ENCODE results near the gene KRTAP10-1.

The KRTAP10-1 gene

DNA sequence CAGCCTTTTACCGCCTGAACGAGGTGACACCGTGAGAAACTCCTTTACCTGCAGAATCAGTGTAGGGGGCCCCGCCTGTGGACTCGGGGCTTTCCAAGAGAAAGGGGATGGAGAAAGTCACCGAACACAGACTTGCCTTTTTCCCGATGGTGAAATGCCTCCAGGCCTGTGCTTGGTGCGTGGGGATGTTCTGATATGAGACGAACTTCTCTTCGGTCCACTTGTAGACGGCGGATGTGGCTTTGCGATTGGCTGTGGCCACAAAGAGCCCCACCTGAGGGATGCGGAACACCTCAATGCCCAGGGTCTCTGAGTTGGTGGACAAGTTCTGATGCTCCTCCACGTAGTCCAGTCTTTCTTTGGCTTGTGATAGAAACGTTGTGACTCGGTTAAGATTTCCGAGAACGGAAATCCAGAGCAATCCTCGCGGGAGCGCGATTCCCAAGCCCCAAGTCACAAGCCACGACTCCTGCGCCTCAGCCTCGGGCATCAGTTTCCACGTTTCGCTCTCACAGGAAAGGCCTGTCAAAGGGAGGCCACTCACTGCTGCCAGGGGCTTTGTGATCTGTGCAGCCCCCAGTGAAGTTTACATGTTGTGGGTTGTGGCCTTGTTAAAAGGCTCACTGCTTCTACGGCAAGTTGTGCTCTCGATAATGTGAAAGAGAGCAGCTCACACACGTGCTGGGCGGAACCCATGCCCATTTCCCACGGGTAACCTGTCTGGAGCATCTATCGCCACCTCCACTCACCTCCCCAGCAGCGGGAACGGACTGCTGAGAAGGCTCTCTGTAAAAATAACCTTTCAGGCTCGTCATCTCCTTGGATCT lies 12.6 kb downstream of the KRTAP10-1 start:
- no peak for DNase-seq

DNA sequence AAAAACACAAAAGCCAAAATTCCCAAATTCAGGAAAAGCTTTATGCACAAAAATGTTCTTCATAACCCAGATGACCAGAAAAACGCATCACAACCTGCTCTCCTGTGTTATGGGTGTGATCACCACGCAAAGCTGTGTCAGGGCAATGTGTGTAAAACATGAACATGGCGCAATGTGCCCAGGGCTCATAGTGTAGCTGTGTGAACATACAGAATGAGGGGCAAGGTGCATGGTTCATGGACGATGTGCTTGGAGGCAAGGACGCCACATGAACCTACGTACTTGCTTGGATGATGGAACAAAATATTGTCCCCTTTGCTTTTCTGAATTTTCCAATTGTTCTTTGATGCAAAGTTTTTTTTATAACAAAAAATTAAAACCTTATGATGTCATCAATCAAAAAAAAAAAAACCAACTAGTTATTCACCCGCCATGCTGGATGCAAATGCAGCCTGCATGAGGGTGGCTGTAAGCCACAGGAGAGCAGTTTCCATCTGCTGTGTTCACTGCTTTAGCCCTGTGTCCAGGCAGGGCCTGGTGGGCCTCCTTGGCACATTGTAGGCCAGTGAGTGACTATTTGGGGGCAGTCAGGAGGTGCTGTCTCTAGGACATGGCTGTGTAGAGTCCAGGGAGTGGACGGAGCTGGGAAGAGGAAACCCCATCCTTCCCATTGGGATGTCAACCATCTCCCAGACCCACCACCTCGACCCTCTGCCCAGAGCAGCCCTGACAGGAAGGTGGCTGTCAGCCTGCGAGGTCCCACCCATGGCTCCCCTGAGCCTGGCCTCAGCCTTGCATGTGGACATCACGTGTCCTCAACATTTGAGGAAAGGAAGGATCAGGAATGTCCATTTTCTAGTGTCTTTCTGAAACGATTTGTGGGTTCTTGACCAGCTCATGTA lies 13.6 kb downstream of the KRTAP10-1 start:
- DNase-seq: no peak

DNA sequence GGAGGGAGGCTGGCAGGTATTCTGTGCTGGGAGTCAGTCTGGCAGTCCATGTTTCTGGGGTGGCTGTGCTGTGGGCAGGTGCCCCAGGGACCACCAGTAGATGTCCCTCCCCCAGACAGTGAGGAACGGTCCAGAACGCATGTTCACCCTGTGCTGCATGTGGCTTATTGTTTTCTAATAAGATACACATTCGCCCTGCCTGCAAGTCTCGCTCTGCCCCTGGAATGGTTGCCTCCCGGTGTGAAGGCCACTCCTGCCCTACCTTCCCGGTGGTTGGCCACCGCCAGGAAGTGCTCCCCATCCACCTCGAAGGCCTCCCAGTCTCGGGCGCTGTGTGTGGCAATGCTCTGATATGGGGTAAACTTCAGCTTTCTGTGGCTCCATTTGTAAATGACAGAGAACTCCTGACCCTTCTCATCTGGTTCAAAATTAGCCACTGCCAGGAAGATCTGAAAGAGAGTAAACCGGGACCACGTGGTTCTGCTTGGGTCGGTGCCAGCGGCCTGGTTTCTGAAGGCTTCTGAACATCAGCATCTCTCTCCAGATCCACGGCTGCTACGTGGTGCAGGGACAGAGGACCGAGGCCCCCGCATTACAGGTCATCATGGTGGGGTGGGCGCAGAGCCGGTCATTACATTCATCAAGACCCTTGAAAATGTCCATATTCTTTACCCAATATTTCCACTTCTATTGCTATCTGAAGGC lies 14.5 kb downstream of the KRTAP10-1 start:
- DNase-seq: no peak

GRCh38 chr21:44524414-44525371 lies 15.3 kb downstream of the KRTAP10-1 start:
- no peak for DNase-seq

DNA sequence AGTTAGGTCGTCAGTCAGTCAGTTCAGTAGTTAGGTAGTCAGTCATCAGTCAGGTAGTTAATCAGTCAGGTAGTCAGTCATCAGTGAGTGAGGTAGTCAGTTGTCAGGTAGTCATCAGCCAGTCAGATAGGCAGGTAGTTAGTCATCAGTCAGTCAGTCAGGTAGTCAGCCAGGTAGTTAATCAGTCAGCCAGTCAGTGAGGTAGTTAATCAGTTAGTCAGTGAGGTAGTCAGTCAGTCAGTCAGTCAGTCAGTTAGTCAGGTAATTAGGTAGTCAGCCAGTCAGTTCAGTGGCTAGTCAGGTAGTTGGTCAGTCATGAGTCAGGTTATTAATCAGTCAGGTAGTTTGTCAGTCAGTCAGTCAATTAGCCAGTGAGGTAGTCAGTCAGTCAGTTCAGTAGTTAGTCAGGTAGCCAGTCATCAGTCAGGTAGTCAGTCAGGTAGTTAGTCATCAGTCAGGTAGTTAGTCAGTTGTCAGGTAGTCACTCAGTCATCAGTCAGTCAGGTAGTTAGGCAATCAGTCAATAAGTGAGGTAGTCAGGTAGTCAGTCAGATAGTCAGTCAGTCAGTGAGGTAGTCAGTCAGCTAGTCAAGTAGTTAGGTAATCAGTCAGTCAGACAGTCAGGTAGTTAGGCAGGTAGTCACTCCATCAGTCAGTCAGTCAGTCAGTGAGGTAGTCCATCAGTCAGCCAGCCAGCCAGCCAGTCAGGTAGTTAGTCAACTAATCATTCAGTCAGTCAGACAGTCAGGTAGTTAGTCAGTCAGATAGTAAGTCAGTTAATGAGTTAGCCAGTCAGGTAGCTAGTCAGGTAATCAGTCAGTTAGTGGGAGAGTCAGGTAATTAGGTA lies 16.2 kb downstream of the KRTAP10-1 start:
- no peak for DNase-seq

DNA sequence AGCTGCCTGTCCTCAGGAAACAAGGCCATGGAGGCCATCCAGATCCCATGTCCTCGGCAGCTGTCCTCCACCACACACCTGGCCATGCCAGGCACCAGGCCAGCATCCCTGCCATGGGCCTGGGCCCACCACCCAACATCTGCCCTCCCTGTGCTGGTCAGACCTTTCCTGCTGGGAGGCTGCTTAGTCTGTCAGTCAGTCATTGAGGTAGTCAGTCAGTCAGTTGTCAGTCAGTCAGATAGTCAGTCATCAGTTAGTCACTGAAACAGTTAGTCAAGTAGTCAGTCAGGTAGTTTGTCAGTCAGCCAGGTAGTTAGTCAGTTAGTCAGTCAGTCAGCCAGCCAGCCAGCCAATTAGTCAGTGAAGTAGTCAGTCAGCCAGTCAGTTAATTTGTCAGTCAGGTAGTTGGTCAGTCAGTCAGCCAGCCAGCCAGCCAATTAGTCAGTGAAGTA lies 17.2 kb downstream of the KRTAP10-1 start:
- DNase-seq: no peak

- DNase-seq: no peak
Measured at GRCh38 chr21:44521928-44522752, 17.9 kb downstream of the KRTAP10-1 start.

DNA sequence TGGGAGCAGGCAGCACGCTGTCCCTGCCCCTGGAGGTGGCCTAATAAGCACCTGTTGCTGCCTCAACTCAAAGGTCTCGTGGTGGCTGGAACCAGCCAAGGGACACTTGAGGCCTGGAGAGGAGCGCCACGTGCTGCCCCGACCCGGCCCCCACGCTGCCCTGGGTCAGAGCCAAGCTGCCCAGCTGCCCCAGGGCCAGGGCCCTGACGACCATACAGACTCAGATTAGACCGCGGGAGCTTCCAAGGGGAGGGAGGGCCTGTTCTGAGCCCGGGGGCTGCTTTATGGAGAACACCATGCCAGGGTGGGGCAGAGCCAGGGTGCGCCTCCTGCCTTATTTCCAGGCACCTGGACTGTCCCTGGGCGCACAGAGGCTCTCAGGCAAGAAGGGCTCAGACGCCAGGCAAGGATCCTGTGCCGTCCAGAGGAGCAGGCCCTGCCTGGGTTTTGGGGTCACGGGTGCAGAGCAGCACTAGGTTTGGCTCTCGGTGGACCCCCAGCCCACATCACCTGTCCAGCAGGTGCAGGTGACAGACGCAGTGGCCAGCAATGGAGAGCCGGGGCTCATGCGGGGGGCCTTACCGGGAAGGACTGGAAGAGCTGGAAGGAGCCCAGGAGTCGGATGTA lies 18.6 kb downstream of the KRTAP10-1 start:
- no peak for DNase-seq

GRCh38 chr21:44520326-44521300 lies 19.4 kb downstream of the KRTAP10-1 start:
- no peak for DNase-seq

- DNase-seq: no peak
Measured at GRCh38 chr21:44519346-44520325, 20.4 kb downstream of the KRTAP10-1 start.

DNA sequence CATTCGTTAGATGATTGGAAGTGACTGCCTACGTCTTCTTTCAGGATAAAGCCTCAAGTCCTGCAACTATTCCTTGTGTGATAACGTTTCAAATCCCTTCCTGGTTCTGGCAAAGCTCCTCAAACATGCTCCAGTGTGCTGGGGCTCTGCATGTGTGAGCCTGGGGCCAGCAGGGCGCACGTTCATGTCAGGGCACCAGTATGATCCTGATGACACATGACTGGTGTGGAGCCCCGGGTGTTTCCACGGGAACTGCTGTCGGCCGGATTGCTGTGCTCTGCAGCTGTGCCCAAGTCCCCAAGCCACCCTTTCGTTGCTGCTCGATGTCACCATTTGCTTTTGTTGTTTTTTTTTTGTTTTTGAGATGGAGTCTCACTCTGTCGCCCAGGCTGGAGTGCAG lies 21.3 kb downstream of the KRTAP10-1 start:
- DNase-seq: no peak

GRCh38 chr21:44517175-44517899 lies 22.7 kb downstream of the KRTAP10-1 start:
- no peak for DNase-seq

DNA sequence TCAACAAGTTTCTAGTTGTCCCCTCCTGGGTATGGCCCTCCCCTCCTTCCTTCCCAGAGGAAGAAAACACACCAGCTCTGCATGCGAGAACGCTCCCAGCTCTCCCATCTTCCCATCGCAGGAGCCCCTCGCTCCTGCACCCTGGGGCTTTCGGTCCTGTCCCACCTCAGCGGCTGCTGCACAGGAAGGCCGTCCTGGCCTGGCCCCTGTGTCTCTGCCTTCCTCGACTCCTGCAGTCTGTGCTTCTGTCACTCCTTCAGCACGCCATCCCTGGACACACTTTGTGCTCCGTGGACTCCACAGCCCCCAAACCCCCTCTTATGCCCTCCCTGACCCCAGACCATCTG lies 23.2 kb downstream of the KRTAP10-1 start:
- no peak for DNase-seq

- no peak for DNase-seq
Measured at GRCh38 chr21:44516342-44516741, 23.7 kb downstream of the KRTAP10-1 start.

- DNase-seq: no peak
Measured at GRCh38 chr21:44515359-44516165, 24.4 kb downstream of the KRTAP10-1 start.

All from DMS153 (cell line).